ENCODE measurements around the gene KRT14. TPM values are rescaled to one million over a fixed set of nuclear protein-coding genes. Genes with fewer than 3 reads are reported as not detected.
"Not testable (repeated sequence)": the region's sequence is repeated elsewhere in the genome, so short reads cannot be mapped to it uniquely, and the experiment has no call there.

Gene KRT14
- total RNA-seq, 6 experiments from 2014 or later, result 0.24 TPM; not detected in 5

GRCh38 chr17:41578971-41579370 lies 7.7 kb downstream of the KRT14 start:
- no peak for DNase-seq
- Histone ChIP-seq H3K4me1 (no peaks in the 10 kb centered on the region), H3K4me3 (no peak overlapping the region), H3K36me3 (no peaks in the 10 kb centered on the region), H3K9me3 (no peaks in the 10 kb centered on the region), H3K27me3 (no peaks in the 10 kb centered on the region), H3K27ac (no peak overlapping the region)
- no peak for ATAC-seq
- WGBS (ENCODE audit: insufficient coverage, low coverage, low lambda C conversion rate, missing lambda C conversion rate), result 39% methylated on average over 3 of the region's 5 CpGs
- TF ChIP-seq, protein P1, sequence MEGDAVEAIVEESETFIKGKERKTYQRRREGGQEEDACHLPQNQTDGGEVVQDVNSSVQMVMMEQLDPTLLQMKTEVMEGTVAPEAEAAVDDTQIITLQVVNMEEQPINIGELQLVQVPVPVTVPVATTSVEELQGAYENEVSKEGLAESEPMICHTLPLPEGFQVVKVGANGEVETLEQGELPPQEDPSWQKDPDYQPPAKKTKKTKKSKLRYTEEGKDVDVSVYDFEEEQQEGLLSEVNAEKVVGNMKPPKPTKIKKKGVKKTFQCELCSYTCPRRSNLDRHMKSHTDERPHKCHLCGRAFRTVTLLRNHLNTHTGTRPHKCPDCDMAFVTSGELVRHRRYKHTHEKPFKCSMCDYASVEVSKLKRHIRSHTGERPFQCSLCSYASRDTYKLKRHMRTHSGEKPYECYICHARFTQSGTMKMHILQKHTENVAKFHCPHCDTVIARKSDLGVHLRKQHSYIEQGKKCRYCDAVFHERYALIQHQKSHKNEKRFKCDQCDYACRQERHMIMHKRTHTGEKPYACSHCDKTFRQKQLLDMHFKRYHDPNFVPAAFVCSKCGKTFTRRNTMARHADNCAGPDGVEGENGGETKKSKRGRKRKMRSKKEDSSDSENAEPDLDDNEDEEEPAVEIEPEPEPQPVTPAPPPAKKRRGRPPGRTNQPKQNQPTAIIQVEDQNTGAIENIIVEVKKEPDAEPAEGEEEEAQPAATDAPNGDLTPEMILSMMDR (IDR thresholded peaks at IDR 0.05), result no peak
- TF ChIP-seq POLR2A (IDR thresholded peaks at IDR 0.05), result no peak
- intact Hi-C loops (cut with DNase I), result no loop called here

DNA sequence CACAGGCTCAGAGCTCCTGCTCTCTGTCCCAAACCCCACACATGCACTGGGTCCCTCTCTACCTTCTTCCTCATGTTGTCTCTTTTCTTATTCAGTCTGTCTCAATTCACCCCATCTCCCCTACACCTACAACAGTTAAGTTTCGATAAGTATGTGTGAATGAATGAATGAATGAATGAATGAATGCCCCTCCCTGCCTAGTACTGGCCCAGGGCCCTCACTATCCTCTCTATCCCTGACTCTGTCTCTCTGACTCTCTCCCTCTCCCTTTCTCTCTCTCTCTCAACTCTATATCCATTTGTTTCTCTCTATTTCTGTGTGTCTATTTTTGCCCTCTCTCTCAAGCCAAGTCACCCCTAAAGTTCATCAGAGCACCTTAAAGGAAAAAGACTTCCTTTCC lies 8.2 kb downstream of the KRT14 start:
- no peaks in the 10 kb centered on the region for H3K36me3 ChIP-seq
- no peak overlapping the region for H3K27ac ChIP-seq
- DNase-seq (no peak), ATAC-seq (no peak)
- TF ChIP-seq, protein P1 (IDR thresholded peaks at IDR 0.05), result no peak
- TF ChIP-seq POLR2A (IDR thresholded peaks at IDR 0.05), result no peak
- no peak overlapping the region for H3K4me3 ChIP-seq
- no peaks in the 10 kb centered on the region for H3K4me1 ChIP-seq
- WGBS (ENCODE audit: insufficient coverage, low coverage, low lambda C conversion rate, missing lambda C conversion rate), result 60% methylated on average over 1 of the region's 1 CpG
- H3K27me3 ChIP-seq, result no peaks in the 10 kb centered on the region
- intact Hi-C loops (cut with DNase I), result no loop called here
- H3K9me3 ChIP-seq, result no peaks in the 10 kb centered on the region

DNA sequence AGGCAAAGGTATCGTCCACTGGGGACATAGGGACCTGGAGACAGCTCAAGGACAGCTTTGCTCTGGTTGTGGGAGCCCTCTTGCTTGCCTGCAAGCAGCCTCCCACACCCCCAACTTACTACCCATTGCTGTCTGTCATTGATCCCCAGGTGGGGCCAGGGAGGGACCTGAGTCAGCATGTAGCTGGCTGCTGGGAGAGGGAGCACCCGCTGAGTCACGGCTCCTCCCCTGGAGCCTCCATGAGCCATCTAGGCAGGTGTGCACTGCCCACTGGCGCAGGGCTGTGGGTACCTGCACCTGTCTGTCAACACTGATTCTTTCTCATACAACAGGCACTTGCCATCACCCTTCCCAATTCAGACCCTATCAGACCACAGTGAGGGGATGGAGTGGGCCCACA lies 10.0 kb downstream of the KRT14 start:
- intact Hi-C loops (cut with DNase I); H3K27me3 ChIP-seq; H3K9me3 ChIP-seq; DNase-seq; H3K4me1 ChIP-seq; ATAC-seq; H3K36me3 ChIP-seq; H3K4me3 ChIP-seq; H3K27ac ChIP-seq: not testable (repeated sequence)
- no CpG with 5 or more reads among the region's 4 CpGs for WGBS (ENCODE audit: insufficient coverage, low coverage, low lambda C conversion rate, missing lambda C conversion rate)

- ATAC-seq, result no peak
- no peak for DNase-seq
- Histone ChIP-seq H3K36me3 (no peaks in the 10 kb centered on the region), H3K4me1 (no peaks in the 10 kb centered on the region), H3K27ac (no peak overlapping the region), H3K4me3 (no peak overlapping the region), H3K9me3 (no peaks in the 10 kb centered on the region), H3K27me3 (no peaks in the 10 kb centered on the region)
- no peak for TF ChIP-seq POLR2A (IDR thresholded peaks at IDR 0.05)
- TF ChIP-seq, protein P1 (IDR thresholded peaks at IDR 0.05), result no peak
- intact Hi-C loops (cut with DNase I), result no loop called here
- WGBS (ENCODE audit: insufficient coverage, low coverage, low lambda C conversion rate, missing lambda C conversion rate), result 23% methylated on average over 3 of the region's 3 CpGs
Observed at GRCh38 chr17:41575336-41575735, 11.4 kb downstream of the KRT14 start.

GRCh38 chr17:41571561-41572434 lies 14.9 kb downstream of the KRT14 start, which contains the start of gene KRT9:
Gene KRT9 (minus strand): TSS chr17:41572059. CDS start chr17:41571992, 67 bp downstream.
- no peak for DNase-seq
- 81% methylated on average over 10 of the region's 24 CpGs for WGBS (ENCODE audit: insufficient coverage, low coverage, low lambda C conversion rate, missing lambda C conversion rate)
- no peaks in the 10 kb centered on the region for H3K27me3 ChIP-seq
- H3K9me3 ChIP-seq, result no peaks in the 10 kb centered on the region
- ATAC-seq, result no peak
- no peak within 1 kb of the TSS for H3K27ac ChIP-seq
- no peaks in the 10 kb centered on the region for H3K36me3 ChIP-seq
- no peaks in the 10 kb centered on the region for H3K4me1 ChIP-seq
- no peak for TF ChIP-seq POLR2A (IDR thresholded peaks at IDR 0.05)
- TF ChIP-seq, protein P1 (IDR thresholded peaks at IDR 0.05), result no peak
- intact Hi-C loops (cut with DNase I), result no loop called here
- H3K4me3 ChIP-seq, result no peak within 1 kb of the TSS
